Fibroblast of lung (primary cell): ENCODE results near the gene GSTM2.

Experiments
- CTCF ChIP-seq, 2 donors: IDR thresholded peaks in 1 of 2; conservative IDR thresholded peaks in 1 of 2; 1 replicate in 1 of 2; 2 replicates in 1 of 2; pipeline ENCODE4 v1.5.1; 2011 to 2012; ENCODE audit warnings: low read length in 2 of 2, control low read depth in 1 of 2, inconsistent platforms in 1 of 2, low read depth in 1 of 2, mild to moderate bottlenecking in 1 of 2
- EZH2 ChIP-seq: IDR thresholded peaks from 2 replicates; pipeline ENCODE4 v1.5.1; 2012; ENCODE audit warnings: low read length, control low read depth, mild to moderate bottlenecking; ENCODE audit errors: missing control alignments

DNA sequence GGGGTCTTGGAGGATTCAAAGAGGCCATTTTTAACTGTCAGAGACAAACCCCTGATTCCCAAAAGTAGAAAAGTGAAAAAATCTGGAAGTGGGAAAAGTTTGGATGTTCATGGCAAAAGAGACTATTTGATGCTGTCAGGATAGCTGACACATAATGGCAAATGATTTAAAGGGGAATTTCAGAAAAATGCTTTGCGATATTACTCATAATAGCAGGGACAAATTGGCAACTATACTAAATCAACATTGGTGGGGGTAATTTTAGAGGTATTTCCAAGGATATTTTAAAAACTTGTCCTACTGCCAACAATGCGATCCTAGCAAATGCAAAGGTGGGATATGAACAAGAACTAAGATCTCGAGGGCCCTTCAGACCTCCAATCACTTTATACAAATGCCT lies 17.2 kb upstream of the GSTM2 start:
- TF ChIP-seq EZH2 = no peak
- TF ChIP-seq CTCF (conservative IDR thresholded peaks at IDR 0.05 in 1 of 2, IDR thresholded peaks at IDR 0.05 in 1 of 2; ENCODE audit: low read depth in 1 of 2, low read length in 2 of 2) = no peak
